GM18858 (cell line): Measurements from ENCODE around the gene STK24.

Experiments
- ATAC-seq: cut with Tn5 transposase; IDR thresholded peaks from one replicate; pipeline ENCODE4 v1.9.1; 2021; ENCODE audit not compliant: unreplicated experiment

STK24 gene

GRCh38 chr13:98514288-98514687 lies 62.6 kb downstream of the STK24 start:
- ATAC-seq, result no peak

GRCh38 chr13:98513837-98514236 lies 63.1 kb downstream of the STK24 start:
- no peak for ATAC-seq

GRCh38 chr13:98512774-98513665 lies 63.9 kb downstream of the STK24 start:
- no peak for ATAC-seq

GRCh38 chr13:98511435-98511834 lies 65.5 kb downstream of the STK24 start:
- ATAC-seq, result no peak

GRCh38 chr13:98510156-98510509 lies 66.8 kb downstream of the STK24 start:
- ATAC-seq, result no peak

GRCh38 chr13:98509271-98510155 lies 67.4 kb downstream of the STK24 start:
- peak; percentile 52 for ATAC-seq

- no peak for ATAC-seq
These were observed 68.2 kb downstream of the STK24 start for GRCh38 chr13:98508685-98509084.

- ATAC-seq, result no peak
These were observed 68.6 kb downstream of the STK24 start for GRCh38 chr13:98508280-98508679.

- no peak for ATAC-seq
These were observed 69.6 kb downstream of the STK24 start for GRCh38 chr13:98507282-98507797.

GRCh38 chr13:98506728-98507230 lies 70.1 kb downstream of the STK24 start:
- no peak for ATAC-seq

- ATAC-seq, result no peak
These were observed 70.6 kb downstream of the STK24 start for GRCh38 chr13:98506322-98506721.

GRCh38 chr13:98505217-98505616 lies 71.7 kb downstream of the STK24 start:
- ATAC-seq, result no peak

- ATAC-seq, result peak; percentile 29
These were observed 72.4 kb downstream of the STK24 start for GRCh38 chr13:98504371-98504963.

GRCh38 chr13:98504029-98504351 lies 72.9 kb downstream of the STK24 start:
- no peak for ATAC-seq

GRCh38 chr13:98503175-98504028 lies 73.5 kb downstream of the STK24 start:
- ATAC-seq, result no peak

GRCh38 chr13:98500963-98501421 lies 75.9 kb downstream of the STK24 start:
- peak; percentile 74 for ATAC-seq

GRCh38 chr13:98496966-98497365 lies 79.9 kb downstream of the STK24 start:
- ATAC-seq, result no peak

GRCh38 chr13:98496479-98496791 lies 80.5 kb downstream of the STK24 start:
- no peak for ATAC-seq

GRCh38 chr13:98495627-98496478 lies 81.1 kb downstream of the STK24 start:
- ATAC-seq, result no peak
